HG02885 (cell line): Measurements from ENCODE around the gene CDH22.

Experiments
- ATAC-seq: cut with Tn5 transposase; IDR thresholded peaks from one replicate; pipeline ENCODE4 v1.9.1; 2021; ENCODE audit warnings: mild to moderate bottlenecking; ENCODE audit not compliant: unreplicated experiment, poor library complexity

Gene CDH22

DNA sequence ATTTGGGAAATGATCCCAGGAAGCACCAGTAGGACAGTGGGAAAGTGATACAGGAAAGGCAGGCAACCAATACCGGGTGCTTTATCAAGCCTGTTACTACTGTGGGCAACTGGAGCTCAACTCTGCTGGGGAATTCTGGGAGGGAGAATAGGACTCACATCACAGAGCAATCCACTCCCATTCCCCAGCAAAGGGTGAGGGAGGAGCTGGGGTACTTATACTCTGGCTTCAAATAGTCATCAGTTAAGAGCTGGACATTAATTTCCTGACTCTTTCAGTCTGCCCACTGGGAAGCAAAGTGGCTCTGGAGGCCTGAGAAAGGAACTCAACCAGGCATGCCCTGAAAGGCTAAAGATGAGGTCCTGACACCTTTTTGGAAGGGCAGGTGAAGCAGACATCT is 17.5 kb upstream of the CDH22 start:
- ATAC-seq: no peak

DNA sequence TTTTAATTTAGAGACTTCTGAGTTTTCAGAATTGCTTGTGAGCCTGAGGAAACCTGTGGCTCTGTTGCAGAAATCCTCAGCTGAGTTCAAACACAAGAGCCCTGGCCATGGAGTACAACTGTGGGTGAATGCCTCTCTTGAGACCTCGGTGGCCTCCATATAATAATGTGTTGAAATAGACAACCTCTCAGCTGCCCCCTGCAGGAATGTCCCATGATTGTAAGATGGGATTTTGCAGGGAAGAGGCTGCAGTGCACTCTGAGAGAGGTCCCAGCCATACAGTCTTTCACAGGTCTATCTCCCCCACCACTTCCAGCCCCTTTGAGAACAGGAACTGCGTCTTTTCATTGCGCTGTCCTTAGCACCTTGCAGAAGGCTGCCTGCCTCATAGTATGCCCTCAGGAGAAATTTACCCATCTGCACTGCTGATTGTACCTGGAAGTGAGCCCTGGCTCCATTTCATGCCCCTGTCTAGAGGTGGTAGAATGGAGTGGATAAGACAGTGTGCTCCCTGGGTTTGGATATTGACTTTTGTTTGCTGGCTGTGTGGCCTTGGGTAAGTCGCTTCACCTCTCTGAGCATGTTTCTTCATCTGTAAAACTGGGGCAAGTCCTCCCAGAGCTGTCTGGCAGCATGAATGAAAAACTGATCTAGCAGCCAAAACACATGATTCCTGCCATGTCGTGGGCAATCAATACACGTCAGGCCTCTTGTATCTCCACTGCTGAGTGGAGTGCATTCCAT is 16.8 kb upstream of the CDH22 start:
- no peak for ATAC-seq

DNA sequence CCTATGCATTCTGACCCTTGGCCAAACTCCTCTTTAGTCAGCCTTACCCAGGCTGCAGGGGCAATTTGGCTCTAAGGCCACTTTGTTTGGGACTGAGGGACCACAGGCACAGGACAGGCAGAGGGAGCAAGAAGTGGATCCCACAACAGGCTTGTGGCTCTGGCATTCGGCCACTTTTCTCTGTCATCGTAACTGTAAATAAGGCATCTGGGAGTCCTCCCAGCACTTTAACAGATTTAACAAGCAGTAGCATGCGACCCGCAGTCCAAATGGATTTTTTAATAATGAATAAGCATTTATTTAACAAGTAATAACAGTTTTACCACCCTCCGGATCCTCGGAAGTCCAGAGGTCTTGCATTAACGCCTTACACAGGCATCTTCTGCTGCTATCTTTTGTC is 16.1 kb upstream of the CDH22 start:
- ATAC-seq: no peak

DNA sequence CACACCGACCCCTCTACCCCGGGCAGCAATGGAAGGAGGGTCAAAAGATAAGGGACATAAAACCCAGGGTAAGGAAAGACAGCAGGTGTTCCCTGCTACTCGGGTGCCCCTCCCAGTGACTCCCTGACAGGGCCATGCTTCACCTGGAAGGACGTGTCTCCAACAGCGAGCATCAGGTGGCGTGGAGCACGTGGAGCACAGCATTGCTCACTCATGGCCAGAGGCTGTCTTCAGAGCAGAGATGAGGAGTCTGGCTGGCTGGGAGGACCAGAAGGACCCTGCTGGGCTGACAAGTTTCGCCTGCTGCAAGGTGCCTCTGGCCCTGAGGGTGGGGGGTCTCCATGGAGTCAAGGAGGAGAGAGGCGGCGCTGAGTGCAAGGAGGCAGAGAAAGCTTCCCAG is 15.3 kb upstream of the CDH22 start:
- no peak for ATAC-seq

DNA sequence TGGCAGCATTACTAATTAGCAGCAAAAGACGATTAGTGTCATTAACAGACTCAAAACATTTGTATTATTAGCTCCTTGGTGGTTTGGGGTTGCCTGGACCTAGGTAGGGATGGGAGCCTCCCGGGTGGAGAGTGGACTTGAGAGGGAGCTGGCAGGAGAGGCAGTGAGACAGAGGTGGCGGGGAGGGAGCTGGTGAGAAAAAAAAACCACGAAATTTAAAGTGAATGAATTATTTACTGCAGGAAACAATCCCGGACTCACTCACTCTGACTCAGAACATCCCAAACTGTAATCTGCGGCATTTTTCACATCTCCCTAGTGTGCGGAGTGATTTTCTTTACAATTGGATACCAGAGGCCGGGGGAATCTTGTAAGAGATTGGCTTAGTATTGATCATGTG is 14.3 kb upstream of the CDH22 start:
- no peak for ATAC-seq

DNA sequence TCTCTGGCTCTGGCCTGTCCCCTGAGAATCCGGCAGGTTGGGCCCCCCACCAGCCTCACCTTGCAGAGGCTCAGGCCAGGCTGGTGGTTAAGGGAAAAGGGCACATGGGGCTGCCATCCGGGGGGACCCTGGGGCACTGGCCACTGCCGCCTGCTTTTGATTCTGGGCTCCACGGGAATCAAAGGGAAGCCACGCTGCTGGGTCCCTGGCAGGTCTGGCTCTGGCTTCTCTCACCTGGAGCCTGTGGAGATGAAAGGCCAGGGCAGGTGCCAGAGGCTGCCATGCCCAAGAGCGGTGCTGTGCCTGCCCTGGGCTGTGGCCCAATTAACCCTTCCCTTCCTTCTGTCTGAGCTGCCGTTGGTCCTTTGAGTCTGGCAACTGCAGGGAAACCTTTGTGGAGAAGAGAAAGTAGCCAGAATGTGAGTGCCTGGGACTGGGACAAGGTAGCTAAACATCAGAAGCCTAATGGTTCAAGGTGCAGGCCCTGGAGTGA is 9.4 kb upstream of the CDH22 start:
- no peak for ATAC-seq

DNA sequence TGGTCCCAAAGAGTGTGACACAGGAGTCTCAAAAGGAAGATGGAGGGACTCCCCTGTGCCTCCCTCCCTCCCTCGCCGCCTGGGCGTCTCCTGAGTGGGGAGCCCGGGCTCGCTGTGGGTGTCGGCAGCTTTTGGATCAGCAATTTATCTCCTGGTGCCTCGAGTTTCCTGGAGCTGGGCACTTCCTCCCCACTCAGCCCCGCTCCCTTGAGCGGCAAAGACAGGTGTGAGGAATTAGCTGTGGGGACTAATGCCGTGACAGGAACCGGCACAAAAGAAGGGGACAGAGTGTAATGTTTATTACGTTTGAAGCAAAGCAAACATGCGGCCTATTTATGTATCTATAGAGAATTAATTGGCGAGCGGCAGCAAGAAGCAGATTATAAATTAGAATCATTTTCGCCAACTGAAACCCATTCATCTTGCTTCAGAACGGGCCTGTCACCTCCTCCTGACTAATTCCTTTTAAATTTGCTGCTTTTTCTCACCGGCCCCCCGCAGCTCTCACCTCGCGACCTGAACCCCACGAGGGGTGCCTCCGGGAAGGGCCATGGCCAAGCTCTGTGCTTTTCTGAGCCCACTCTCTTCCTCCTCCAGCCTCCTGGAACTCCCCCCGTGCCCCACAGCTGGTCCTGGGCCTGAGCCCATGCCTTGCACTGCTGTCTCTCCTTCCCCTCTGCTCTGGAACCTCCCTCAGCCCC is 8.8 kb upstream of the CDH22 start:
- ATAC-seq: no peak

DNA sequence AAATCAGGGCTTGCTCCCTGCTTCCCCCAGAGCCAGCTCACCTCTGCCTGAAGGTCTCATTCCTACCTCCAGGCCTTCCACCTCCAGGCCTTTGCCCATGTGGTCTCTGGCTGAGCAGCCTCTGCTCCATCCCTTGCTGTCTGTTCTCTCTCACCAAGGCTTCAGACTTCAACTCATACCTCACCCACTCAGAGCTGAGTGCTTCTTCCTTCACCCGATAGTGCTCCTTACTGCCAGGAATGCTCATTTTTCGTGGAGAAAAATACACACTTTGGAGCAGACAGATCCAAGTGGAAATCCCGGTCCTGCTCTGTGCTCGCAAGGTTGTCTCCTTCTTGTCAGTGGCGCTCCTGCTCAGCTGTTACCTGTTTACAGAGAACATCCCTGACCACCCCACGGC is 7.0 kb upstream of the CDH22 start:
- ATAC-seq: no peak

DNA sequence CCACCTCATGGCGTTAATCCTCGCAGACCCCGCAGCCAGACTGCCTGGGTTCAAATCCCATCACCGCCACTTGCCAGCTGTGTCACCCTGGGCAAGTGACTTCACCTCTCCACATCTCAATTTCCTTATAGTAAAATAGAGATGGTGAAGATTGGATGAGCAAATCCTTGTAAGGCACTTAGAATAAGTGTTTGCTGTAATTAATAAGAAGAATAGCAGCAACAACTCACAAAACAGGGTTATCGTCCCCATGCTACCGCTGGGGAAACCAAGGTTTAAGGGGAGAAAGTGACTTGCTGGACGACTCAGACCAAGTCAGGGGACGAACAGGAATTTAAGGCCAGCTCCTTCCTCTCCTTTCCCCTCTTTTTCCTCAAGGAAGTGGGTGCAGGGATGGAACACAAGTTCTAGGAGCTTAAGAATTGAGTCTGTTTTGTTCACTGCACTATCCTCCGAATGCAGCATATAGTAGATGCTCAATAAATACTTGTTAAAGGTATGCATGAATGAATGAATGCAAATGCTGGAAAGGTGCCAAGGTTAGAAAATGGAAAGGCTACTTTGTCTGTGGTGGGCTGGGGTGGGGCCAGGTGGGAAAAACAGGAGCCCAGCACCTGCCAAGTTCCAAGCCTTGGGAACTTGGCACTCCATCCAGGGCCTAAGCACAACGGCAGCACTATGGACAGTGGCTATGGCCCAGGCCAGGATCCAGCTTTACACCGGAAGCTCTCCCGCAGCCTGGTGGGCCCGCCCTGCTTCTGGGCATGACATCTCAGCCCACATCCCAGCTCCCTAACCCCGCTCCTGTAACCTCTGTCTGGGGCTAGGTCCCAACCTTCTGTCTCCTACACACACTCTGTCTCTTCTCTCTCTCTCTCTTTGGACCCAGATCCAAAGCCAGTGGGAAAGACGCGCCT is 4.9 kb upstream of the CDH22 start:
- ATAC-seq: no peak

DNA sequence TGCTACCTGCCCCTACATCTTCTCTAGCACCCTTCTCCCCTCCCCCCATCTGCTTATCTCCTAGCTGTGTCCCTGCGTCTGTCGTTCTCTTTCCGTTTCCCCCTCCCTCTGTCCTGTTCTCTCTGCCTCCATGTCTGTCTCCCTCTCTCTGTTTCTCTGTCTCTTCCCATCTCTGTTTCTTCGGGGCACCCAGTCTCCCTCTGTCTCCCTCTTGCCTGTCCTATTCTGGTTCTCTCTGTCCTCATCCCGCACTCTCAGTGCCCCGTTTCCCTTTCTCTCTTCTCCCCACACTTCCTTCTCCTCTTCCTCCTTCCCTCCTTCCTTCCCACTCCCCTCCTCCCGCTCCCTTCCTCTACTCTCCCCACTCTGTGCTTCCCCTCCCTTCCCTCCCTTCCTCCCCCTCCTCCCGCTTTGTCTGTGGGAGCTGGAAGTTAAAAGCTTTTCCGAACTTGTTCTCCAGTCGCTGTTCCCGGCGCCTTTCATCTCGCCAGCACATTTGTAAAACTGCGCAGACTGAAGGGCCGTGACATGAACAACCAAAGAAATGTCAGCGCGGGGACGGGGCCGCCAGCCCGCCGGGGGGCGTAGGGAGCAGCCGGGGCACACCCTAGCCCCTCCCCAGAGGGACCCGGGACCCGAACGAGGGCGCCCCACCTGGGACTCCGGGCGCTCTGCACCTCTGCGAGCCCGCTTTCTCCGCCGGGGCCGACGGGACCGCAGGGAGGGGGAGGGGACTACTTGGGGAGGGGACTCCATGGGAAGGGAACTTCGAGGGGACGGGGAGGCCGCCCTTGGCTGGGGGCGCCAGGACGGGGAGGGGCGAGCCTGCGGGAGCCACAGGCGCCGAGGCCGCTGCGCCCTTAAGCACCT is 4.0 kb upstream of the CDH22 start:
- no peak for ATAC-seq

DNA sequence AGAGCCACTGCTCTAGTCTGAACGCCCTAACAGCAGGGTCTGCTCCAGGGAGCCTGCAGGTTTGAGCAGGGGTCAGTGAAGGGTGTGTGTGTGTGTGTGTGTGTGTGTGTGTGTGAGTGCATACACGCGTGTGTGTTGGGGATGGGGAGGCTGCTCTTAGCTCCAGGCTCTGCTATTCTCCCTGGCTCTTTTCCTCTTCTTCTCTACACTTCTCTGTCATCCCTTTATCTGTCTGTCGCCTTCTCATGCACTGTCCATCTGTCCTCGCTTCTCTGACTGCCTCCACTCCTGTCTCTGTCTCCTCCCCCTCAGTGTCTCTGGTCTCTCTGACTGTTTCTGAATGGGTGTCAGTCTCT is 3.4 kb upstream of the CDH22 start:
- ATAC-seq: no peak

DNA sequence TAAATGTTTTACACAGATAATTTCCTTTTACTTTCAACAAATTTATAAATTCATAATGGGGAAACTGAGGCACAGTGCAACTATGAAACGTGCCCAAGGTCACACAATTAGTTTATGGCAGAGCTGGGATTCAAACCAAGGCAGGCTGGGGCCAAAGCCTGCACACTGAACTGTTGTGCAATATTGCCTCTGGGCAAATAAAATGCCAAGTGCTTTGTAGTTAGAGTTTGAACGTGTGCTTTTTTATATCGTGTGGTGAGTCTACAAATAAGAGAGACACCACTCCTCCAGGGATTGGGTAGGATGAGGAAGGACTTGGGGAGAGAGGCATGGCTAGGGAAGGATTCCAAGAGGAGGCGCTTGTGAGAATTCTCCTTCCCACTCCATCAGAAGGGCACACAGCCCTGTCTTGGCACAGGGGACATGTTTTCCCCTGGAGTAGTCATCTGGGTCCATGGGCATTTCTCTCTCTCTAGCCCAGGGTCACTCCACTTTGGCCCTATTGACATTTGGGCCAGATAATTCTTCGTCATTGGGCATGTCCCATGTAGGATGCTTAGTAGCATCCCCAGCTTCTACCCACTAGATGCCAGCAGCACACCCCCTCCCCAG is 2.8 kb upstream of the CDH22 start:
- ATAC-seq: no peak

DNA sequence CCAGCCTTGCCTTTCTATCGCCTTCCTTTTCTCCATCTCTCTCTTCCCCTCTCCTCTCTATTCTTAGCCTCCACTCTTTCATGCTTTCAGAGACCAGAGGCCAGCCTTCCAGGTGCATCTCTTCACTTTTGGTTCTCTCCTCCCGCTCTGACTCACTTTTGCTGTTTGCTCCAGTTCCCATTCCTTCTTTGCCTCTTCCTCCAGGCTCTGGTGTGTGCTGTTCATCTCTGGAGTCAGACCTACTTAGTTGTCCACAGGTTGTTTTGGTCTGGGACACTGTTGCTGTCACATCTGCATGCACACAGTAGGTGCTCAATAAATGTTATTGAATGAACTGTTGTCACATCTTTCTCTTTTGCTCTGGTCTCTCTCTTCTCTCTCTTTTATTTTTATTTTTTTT is 1.6 kb upstream of the CDH22 start:
- ATAC-seq: no peak

DNA sequence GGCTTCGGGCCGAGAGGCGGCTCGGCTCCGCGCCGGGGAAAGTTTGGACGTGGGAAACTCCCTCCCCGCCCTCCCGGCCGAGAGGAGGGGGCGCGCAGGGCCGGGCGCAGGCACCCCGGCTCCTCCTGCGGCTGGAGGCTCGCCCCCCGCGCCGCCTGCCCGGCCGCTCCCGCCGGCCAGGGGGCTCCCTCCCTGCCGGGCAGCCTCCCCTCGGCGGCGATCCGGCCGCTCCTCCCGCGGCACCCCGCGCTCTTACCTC is 370 bp downstream of the CDH22 start:
- no peak for ATAC-seq

DNA sequence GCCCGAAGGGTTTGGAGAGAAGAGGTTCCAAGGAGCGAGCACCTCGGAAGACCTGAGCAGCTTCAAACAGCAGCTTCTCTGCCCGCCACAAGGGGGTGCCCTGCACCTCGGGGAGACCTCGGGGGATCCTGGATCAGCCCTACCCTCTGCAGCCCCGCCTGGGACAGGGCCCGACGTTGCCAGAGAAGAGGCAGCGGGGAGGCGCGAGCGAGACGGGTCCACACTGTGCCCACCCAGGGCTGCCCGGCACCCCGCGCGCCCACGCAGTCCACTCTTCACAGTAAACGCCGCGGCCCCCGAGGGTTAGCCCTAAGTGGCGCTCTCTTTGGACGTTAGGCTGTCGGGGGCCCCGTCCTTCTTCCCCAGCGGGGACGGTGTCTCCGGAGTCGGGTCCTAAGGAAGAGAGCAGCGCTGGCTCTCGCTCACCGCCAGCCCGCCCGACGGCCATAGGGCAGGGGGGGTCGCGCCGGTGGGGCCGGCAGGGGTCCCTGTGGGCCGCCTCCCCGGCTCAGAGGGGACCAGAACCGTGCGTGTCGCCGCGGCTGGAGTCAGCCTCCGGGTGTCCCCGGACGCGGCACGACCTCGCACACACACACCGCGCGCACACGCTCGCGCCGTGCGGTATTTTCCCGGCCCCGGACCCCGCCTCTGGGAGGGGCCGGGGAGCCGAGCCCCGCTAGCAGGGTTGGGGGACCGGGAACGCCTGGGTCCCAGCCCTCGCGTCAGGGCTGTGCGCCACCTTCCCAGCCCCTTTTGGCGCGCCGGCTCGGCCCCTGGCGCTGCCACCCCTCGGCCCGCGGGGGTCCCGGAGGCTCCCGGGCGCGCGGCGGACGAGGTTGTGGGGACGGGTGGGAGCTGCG is 929 bp downstream of the CDH22 start:
- peak; percentile 74 for ATAC-seq

DNA sequence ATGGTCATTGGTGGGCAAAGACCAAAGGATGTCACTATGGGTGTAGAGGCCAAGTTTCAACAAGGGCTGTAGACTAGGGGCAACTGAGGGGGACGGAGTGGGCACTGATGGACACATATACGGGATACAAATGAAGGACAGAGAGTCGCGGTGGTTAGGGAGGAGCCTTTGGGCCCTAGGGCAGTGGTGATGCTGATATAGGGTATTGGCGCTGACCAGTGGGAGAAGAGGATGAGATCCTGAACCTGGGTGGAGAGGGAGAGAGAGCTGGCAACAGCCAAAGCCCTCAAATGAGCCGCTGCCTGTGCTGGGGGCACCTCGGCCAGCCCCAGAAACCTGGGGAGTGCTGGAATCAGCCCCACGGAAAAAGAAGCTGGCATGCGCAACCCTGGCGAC is 1.6 kb downstream of the CDH22 start:
- ATAC-seq: no peak

DNA sequence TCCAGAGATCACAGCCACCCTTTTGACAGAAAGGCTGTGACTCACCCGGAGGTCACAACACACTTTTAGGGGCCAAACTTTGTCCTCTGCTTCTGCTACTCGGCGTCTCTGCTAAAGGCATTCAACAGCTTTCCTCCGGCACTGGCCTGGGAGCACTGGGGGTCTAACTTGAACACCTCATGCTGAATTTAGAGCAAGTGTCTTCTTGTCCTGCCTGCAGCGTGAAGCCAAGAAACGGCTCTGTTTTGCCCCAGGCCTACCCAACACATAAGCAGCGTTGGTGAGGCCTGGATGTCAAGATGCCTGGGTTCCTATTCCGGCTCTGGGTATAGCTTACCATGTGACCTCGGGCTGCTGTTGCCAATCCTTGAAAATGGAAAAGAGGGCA is 2.3 kb downstream of the CDH22 start:
- ATAC-seq: no peak

DNA sequence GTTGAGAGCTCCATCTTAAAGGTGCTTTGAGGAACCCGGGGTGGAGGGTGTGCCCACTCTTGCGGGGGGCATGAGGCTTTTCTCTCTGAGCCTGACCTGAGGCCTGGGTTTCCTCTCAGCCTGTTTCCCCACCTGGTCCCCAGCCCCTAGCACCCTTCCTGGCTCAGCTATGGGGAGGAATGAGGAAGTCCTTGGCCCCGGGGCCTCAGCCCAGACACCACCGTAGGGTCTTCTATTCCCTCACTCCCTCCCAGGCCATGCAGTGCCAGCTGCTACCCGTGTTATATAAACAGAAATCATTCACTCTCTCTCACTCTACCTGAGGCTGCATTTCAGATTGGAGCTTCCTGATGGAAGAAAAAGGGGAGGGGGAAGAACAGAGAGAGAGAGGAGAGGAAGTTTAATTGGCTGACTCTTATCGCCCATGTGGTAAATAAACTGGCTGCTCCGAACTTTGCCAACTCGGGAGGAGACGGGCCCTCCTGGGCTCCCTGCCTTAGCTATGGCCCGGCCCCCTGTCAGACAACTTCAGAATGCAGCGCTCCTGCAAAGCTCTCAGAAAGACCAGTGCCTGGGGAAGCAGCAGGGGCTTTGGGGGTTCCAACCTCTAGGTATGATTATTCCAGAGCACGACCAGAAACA is 2.8 kb downstream of the CDH22 start:
- no peak for ATAC-seq

DNA sequence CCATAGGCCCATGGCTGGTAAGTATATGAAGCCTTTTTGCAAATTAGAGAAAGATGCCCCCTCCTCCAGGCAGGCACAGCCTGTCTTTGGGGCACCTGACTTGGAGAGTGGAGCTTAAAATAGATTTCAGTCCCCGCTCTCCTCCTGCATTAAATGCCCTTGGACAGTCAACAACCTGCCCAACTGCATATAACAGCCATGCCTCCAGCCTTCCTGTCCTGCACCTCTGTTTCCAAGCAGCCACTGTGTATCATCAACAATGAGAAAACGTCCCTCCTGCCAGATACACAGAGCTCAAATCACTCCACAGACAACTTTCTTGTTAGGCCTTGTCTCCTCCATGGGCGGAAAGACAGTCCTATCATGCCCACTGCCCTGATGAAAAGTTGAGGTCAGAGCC is 3.4 kb downstream of the CDH22 start:
- ATAC-seq: no peak
